GM12878 (cell line): ENCODE results near the gene SSH3. TPM values are rescaled to one million over a fixed set of nuclear protein-coding genes. Genes with fewer than 3 reads are reported as not detected.

Experiments
- BACH1 ChIP-seq: fragments of 450-650 bp; IDR thresholded peaks from 2 replicates; pipeline ENCODE4 v1.6.1; 2017; ENCODE audit warnings: mild to moderate bottlenecking, borderline replicate concordance
- BCL11A ChIP-seq: IDR thresholded peaks from 2 replicates; pipeline ENCODE4 v1.6.1; 2011; ENCODE audit warnings: low read depth, low read length
- JUND ChIP-seq: IDR thresholded peaks from 2 replicates; pipeline ENCODE4 v1.6.1; 2012; ENCODE audit warnings: low read depth, mild to moderate bottlenecking, low read length, improper control_type of control experiment, moderate library complexity
- PML ChIP-seq: IDR thresholded peaks from 2 replicates; pipeline ENCODE4 v1.6.1; 2012; ENCODE audit warnings: low read length, inconsistent platforms
- RELA ChIP-seq: fragments of 450-650 bp; IDR thresholded peaks from 2 replicates; pipeline ENCODE4 v1.8.0; 2014; ENCODE audit warnings: borderline replicate concordance; ENCODE audit not compliant: partially characterized antibody
- RUNX3 ChIP-seq: IDR thresholded peaks from 2 replicates; pipeline ENCODE4 v1.6.1; 2012; ENCODE audit warnings: low read length, inconsistent platforms
- STAT1 ChIP-seq: fragments of 450-650 bp; conservative IDR thresholded peaks from 2 replicates; pipeline ENCODE4 v1.6.1; 2014; ENCODE audit warnings: antibody characterized with exemption, mild to moderate bottlenecking
- TCF7 ChIP-seq: IDR thresholded peaks from 2 replicates; pipeline ENCODE4 v1.6.1; 2014; ENCODE audit warnings: antibody characterized with exemption, borderline replicate concordance
- ZBTB33 ChIP-seq: fragments of 450-650 bp; IDR thresholded peaks from 2 replicates; pipeline ENCODE4 v1.6.1; 2017; ENCODE audit warnings: mild to moderate bottlenecking
- ZBTB40 ChIP-seq: fragments of 450-650 bp; IDR thresholded peaks from 2 replicates; pipeline ENCODE4 v1.6.1; 2016; ENCODE audit warnings: mild to moderate bottlenecking, moderate library complexity, borderline replicate concordance
- ZNF217 ChIP-seq: fragments of 450-650 bp; IDR thresholded peaks from 2 replicates; pipeline ENCODE4 v1.6.1; 2017; ENCODE audit warnings: antibody characterized with exemption, mild to moderate bottlenecking
- polyA plus RNA-seq, 11 experiments: library from polyadenylated mRNA; depleted of rRNA in 4 of 11; unstranded in 6 of 11; stranded (reverse) in 5 of 11; fragments of >200 nt; fragmentation: Nextera tagmentation in 4 of 11; fragmentation: Illumina TruSeq in 1 of 11; extraction: Ambion mirVana in 4 of 11; extraction: Trizol in 1 of 11; gene quantifications; 1 replicate in 1 of 11; 2 replicates in 10 of 11; pipeline versions ENCODE4 v1.2.1 to v1.2.3, GENCODE V29; 2011 to 2016; ENCODE audit warnings: inconsistent platforms in 2 of 11, missing spikeins in 2 of 11, low read depth in 1 of 11
- total RNA-seq, 4 experiments: library from RNA; depleted of rRNA in 3 of 4; stranded (reverse); fragments of >200 nt in 3 of 4; fragmentation: Illumina TruSeq in 1 of 4; extraction: Trizol in 1 of 4; gene quantifications; 2 replicates each; pipeline versions ENCODE4 v1.2.1 to v1.2.3, GENCODE V29; 2013 to 2021
- TF ChIP-seq, protein P1 (sequence below): IDR thresholded peaks from 2 replicates; pipeline ENCODE4 v1.6.1; 2011; ENCODE audit warnings: borderline replicate concordance, low read depth, mild to moderate bottlenecking, moderate library complexity, mixed read lengths, low read length; ENCODE audit not compliant: insufficient read depth; ENCODE audit errors: extremely low read length
- TF ChIP-seq, protein P2 (sequence below): fragments of 450-650 bp; IDR thresholded peaks from 2 replicates; pipeline ENCODE4 v1.6.1; 2016; ENCODE audit warnings: mild to moderate bottlenecking
- TF ChIP-seq, protein P3 (sequence below): fragments of 450-650 bp; IDR thresholded peaks from 2 replicates; pipeline ENCODE4 v1.6.1; 2017; ENCODE audit warnings: mild to moderate bottlenecking, moderate library complexity
- TF ChIP-seq, protein P4 (sequence below): IDR thresholded peaks from 2 replicates; pipeline ENCODE4 v1.6.1; 2011; ENCODE audit warnings: low read depth, mild to moderate bottlenecking, low read length, moderate library complexity, borderline replicate concordance; ENCODE audit errors: extremely low read depth

The SSH3 gene
- total and polyA plus RNA-seq, 10 of the 15 experiments (the other 5 are each of a cell fraction or from before 2014, with no cell fraction given) = 0.05 to 0.83 (median 0.28) TPM; not detected in 3

GRCh38 chr11:67288452-67289225 is 14.7 kb upstream of the SSH3 start (continued):
- TF ChIP-seq ZBTB40 = 0 out of 2 replicates have a peak, but pooled peaks have one; percentile 84
- TF ChIP-seq STAT1 = no peak
- no peak for TF ChIP-seq RELA
- TF ChIP-seq, protein P1, sequence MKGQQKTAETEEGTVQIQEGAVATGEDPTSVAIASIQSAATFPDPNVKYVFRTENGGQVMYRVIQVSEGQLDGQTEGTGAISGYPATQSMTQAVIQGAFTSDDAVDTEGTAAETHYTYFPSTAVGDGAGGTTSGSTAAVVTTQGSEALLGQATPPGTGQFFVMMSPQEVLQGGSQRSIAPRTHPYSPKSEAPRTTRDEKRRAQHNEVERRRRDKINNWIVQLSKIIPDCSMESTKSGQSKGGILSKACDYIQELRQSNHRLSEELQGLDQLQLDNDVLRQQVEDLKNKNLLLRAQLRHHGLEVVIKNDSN = no peak
- TF ChIP-seq, protein P2, sequence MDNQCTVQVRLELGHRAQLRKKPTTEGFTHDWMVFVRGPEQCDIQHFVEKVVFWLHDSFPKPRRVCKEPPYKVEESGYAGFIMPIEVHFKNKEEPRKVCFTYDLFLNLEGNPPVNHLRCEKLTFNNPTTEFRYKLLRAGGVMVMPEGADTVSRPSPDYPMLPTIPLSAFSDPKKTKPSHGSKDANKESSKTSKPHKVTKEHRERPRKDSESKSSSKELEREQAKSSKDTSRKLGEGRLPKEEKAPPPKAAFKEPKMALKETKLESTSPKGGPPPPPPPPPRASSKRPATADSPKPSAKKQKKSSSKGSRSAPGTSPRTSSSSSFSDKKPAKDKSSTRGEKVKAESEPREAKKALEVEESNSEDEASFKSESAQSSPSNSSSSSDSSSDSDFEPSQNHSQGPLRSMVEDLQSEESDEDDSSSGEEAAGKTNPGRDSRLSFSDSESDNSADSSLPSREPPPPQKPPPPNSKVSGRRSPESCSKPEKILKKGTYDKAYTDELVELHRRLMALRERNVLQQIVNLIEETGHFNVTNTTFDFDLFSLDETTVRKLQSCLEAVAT = peak; percentile 59; the same call in 1 of the 2 replicates
- no peak for TF ChIP-seq TCF7
- TF ChIP-seq, protein P3, sequence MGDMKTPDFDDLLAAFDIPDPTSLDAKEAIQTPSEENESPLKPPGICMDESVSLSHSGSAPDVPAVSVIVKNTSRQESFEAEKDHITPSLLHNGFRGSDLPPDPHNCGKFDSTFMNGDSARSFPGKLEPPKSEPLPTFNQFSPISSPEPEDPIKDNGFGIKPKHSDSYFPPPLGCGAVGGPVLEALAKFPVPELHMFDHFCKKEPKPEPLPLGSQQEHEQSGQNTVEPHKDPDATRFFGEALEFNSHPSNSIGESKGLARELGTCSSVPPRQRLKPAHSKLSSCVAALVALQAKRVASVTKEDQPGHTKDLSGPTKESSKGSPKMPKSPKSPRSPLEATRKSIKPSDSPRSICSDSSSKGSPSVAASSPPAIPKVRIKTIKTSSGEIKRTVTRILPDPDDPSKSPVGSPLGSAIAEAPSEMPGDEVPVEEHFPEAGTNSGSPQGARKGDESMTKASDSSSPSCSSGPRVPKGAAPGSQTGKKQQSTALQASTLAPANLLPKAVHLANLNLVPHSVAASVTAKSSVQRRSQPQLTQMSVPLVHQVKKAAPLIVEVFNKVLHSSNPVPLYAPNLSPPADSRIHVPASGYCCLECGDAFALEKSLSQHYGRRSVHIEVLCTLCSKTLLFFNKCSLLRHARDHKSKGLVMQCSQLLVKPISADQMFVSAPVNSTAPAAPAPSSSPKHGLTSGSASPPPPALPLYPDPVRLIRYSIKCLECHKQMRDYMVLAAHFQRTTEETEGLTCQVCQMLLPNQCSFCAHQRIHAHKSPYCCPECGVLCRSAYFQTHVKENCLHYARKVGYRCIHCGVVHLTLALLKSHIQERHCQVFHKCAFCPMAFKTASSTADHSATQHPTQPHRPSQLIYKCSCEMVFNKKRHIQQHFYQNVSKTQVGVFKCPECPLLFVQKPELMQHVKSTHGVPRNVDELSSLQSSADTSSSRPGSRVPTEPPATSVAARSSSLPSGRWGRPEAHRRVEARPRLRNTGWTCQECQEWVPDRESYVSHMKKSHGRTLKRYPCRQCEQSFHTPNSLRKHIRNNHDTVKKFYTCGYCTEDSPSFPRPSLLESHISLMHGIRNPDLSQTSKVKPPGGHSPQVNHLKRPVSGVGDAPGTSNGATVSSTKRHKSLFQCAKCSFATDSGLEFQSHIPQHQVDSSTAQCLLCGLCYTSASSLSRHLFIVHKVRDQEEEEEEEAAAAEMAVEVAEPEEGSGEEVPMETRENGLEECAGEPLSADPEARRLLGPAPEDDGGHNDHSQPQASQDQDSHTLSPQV = peak; percentile 75; the same call in 1 of the 2 replicates
- peak; percentile 95 for TF ChIP-seq RUNX3
- TF ChIP-seq ZBTB33 = 0 out of 2 replicates have a peak, but pooled peaks have one; percentile 36
- peak; percentile 42; the same call in 1 of the 2 replicates for TF ChIP-seq BACH1
- TF ChIP-seq, protein P4, sequence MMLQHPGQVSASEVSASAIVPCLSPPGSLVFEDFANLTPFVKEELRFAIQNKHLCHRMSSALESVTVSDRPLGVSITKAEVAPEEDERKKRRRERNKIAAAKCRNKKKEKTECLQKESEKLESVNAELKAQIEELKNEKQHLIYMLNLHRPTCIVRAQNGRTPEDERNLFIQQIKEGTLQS = no peak
- TF ChIP-seq ZNF217 = peak; percentile 52; the same call in 1 of the 2 replicates
- TF ChIP-seq JUND = 0 out of 2 replicates have a peak, but pooled peaks have one; percentile 9
- TF ChIP-seq PML = peak; percentile 94
- TF ChIP-seq BCL11A = no peak
